Measurements from ENCODE around the gene HMOX2.

HMOX2 gene

DNA sequence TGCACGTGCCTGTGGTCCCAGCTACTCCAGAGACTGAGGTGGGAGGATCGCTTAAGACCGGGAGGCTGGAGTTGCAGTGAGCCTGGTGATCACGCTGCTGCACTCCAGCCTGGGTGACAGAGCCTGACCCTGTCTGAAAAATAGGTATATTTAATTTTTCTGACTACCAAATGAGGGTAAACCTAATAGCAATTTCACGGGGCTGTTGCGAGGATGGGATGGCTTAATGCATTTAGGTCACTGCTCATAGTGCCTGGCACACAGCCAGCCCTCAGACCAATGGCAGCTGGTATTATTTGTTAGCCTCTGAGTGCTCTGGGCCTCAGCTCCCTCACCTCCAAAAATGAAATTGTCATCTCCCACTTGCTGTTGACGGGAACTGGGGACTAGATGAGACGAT is 68.3 kb downstream of the HMOX2 start:
- DNase-seq = peak; percentile 45
- H3K4me3 ChIP-seq (ENCODE audit: low read depth, low read length) = no peak overlapping the region
- no peaks in the 10 kb centered on the region for H3K27me3 ChIP-seq
- no peaks in the 10 kb centered on the region for H3K36me3 ChIP-seq
- no peaks in the 10 kb centered on the region for H3K4me1 ChIP-seq
- no peaks in the 10 kb centered on the region for H3K9me3 ChIP-seq
- TF ChIP-seq, protein P1, sequence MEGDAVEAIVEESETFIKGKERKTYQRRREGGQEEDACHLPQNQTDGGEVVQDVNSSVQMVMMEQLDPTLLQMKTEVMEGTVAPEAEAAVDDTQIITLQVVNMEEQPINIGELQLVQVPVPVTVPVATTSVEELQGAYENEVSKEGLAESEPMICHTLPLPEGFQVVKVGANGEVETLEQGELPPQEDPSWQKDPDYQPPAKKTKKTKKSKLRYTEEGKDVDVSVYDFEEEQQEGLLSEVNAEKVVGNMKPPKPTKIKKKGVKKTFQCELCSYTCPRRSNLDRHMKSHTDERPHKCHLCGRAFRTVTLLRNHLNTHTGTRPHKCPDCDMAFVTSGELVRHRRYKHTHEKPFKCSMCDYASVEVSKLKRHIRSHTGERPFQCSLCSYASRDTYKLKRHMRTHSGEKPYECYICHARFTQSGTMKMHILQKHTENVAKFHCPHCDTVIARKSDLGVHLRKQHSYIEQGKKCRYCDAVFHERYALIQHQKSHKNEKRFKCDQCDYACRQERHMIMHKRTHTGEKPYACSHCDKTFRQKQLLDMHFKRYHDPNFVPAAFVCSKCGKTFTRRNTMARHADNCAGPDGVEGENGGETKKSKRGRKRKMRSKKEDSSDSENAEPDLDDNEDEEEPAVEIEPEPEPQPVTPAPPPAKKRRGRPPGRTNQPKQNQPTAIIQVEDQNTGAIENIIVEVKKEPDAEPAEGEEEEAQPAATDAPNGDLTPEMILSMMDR (IDR thresholded peaks at IDR 0.05; ENCODE audit: low read depth, low read length) = no peak

DNA sequence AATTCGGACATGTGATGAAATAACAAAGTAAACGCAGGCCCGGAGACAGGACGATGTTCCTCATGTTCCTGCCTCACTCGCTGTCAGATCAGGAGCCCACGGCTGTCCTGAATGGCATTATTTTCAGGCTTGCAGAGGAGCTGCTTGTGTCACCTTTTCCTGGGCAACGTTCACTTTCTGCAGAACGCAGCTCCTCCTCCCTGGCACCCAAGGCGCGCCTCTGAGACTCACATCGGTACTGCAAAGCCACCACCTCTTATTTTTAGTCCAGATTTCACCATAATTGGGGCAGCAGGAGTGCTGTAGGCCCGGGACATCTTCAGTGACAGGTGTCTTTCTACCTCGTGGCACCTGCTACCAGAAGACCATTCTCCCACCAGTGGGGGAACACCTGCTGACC is 71.9 kb downstream of the HMOX2 start:
- TF ChIP-seq, protein P1 (IDR thresholded peaks at IDR 0.05; ENCODE audit: low read depth, low read length) = no peak
- no peaks in the 10 kb centered on the region for H3K9me3 ChIP-seq

DNA sequence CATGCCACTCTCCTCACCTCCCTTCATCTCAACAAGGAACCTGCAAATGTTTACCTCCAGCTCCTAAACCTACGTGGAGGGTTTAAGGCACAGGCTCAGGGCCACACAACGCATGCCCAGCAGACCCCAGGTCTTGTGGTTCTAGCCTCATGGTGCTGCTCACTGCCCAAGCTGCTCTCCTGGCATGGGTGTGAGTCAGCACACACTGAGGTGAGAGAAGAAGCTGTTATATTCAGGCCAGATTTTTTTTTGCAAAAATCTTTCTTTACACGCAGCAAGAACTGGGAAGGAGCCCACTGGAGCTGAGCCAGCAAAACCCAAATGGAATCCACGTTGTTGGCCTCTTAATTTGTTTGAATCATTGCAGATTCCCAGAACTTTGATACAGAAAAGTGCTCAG is 74.4 kb downstream of the HMOX2 start:
- H3K4me1 ChIP-seq = no peaks in the 10 kb centered on the region
- no peak overlapping the region for H3K4me3 ChIP-seq (ENCODE audit: low read depth, low read length)
- H3K36me3 ChIP-seq = no peaks in the 10 kb centered on the region
- no peak for DNase-seq
- H3K9me3 ChIP-seq = no peaks in the 10 kb centered on the region
- TF ChIP-seq, protein P1 (IDR thresholded peaks at IDR 0.05; ENCODE audit: low read depth, low read length) = no peak
- H3K27me3 ChIP-seq = no peaks in the 10 kb centered on the region

More for the DNA sequence above, 71.9 kb downstream of the HMOX2 start:
- H3K4me3 ChIP-seq (ENCODE audit: low read depth, low read length) = no peak overlapping the region
- no peaks in the 10 kb centered on the region for H3K36me3 ChIP-seq
- no peaks in the 10 kb centered on the region for H3K27me3 ChIP-seq
- H3K4me1 ChIP-seq = no peaks in the 10 kb centered on the region
- no peak for DNase-seq

DNA sequence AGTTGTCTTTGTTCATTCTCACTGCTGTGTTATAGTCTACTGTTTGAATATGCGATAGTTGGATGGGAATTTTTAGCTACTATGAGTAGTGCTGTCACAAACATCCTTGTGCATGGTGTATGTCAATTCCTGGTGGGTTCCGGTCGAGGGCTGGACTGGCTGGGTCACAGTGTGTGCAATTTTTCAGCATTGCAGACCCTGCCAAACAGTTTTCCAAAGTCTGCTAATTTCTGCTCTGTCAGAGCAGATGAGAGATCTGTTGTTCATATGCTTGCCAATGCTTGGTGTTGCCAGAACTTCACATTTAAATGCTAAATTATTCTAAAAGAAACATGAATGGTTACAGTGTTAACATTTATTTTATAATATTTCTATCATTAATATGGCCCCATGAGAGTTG is 76.3 kb downstream of the HMOX2 start:
- DNase-seq = no peak
- Histone ChIP-seq H3K4me3 (ENCODE audit: low read depth, low read length) (no peak overlapping the region), H3K36me3 (no peaks in the 10 kb centered on the region), H3K9me3 (no peaks in the 10 kb centered on the region), H3K27me3 (no peaks in the 10 kb centered on the region), H3K4me1 (no peaks in the 10 kb centered on the region)
- TF ChIP-seq, protein P1 (IDR thresholded peaks at IDR 0.05; ENCODE audit: low read depth, low read length) = no peak

DNA sequence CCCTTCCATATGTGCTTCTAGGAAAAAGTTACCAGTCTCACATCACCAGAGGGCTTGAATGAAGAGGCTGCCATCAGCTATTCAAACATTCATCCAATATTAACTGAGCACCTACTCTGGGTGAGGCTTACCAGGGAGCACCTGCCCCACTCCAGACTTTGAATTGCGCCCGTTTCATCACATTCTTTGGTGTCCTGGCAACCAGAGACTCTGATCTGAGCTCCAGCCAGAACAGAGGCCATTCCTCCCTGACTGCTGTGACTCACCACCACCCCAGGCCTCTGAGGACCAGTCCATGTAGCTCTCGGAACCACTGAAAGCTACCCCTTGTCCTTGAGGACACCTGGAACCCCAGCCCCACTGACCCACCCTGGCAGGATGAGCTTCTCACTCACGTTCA is 79.9 kb downstream of the HMOX2 start, which contains the start of gene C16orf96:
C16orf96 (plus strand) TSS at position 229 of the 400 bp plus-strand sequence; CDS start at position 379, 150 bp downstream.
- Histone ChIP-seq H3K9me3 (no peaks in the 10 kb centered on the region), H3K27me3 (no peaks in the 10 kb centered on the region), H3K4me1 (no peaks in the 10 kb centered on the region), H3K36me3 (no peaks in the 10 kb centered on the region), H3K4me3 (ENCODE audit: low read depth, low read length) (no peak within 1 kb of the TSS)
- TF ChIP-seq, protein P1 (IDR thresholded peaks at IDR 0.05; ENCODE audit: low read depth, low read length) = no peak
- no peak for DNase-seq

DNA sequence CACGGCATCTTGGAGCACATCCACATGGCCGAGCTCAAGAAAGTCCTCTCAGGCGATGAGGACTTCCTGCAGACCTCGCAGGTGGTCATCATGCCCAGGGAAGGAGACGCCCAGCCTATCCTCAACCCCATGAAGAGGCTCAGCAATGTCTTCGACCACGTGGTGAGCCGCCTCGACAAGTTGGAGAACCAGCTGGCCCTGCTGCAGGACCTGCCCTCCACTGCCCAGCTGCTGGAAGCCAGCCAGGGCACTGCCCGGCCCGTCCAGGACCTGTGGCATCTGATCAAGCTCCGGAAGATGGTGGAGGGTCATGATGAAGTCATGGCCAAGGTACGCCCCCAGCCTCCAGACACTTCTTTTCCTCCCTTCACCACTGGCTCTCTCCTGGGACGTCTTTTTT is 80.4 kb downstream of the HMOX2 start:
- H3K27me3 ChIP-seq = no peaks in the 10 kb centered on the region
- DNase-seq = no peak
- H3K4me1 ChIP-seq = no peaks in the 10 kb centered on the region
- no peaks in the 10 kb centered on the region for H3K36me3 ChIP-seq
- TF ChIP-seq, protein P1 (IDR thresholded peaks at IDR 0.05; ENCODE audit: low read depth, low read length) = no peak
- H3K9me3 ChIP-seq = no peaks in the 10 kb centered on the region
- H3K4me3 ChIP-seq (ENCODE audit: low read depth, low read length) = no peak overlapping the region

Measured in BE2C (cell line).